PFSK-1 (cell line): ENCODE results near the gene CDC42BPB.

ENCODE experiments used
- FOXP2 ChIP-seq: optimal IDR thresholded peaks from 2 replicates; pipeline ENCODE3; 2011; ENCODE audit warnings: borderline replicate concordance, control low read depth, inconsistent platforms; ENCODE audit not compliant: insufficient read depth; ENCODE audit errors: extremely low read length, extremely low read depth
- POLR2AphosphoS5 ChIP-seq: IDR thresholded peaks from 2 replicates; pipeline ENCODE4 v1.6.1; 2012; ENCODE audit warnings: low read depth, mild to moderate bottlenecking, control low read depth, low read length, moderate library complexity
- SIN3A ChIP-seq: IDR thresholded peaks from 2 replicates; pipeline ENCODE4 v1.6.1; 2012; ENCODE audit warnings: mild to moderate bottlenecking, low read length, moderate library complexity, borderline replicate concordance; ENCODE audit not compliant: insufficient read depth
- TAF1 ChIP-seq: IDR thresholded peaks from 2 replicates; pipeline ENCODE4 v1.6.1; 2012; ENCODE audit warnings: low read length, control low read depth, borderline replicate concordance; ENCODE audit not compliant: insufficient read depth
- TF ChIP-seq, protein P1 (sequence below), 2 experiments: IDR thresholded peaks; 2 replicates each; pipeline versions ENCODE4 v1.6.1 to v1.8.0; 2011 to 2012; ENCODE audit warnings: low read depth in 2 of 2, low read length in 2 of 2, control low read depth in 1 of 2, inconsistent platforms in 1 of 2, mild to moderate bottlenecking in 1 of 2, moderate library complexity in 1 of 2; ENCODE audit not compliant: insufficient read depth in 1 of 2

CDC42BPB gene

DNA sequence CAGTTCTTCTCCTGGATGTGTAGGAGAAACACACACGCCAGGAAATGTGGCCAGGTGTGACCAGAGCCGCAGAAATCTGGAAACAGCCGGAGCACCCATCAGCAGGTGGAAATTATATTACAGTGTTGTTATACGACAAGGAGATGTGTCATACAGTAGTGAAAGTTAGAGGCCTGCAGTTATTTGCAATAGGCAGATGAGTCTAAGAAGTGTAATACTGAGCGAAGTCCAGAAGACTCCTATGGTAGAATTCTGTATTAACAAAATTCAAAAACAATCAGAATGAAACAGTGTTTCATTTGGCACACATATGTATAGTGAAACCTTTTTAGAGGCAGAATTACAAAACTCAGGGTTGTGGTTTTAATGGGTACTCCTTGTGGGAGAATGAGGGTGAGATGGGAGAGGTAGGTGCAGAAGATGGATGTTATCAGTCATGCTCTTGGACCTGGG lies 174.2 kb downstream of the CDC42BPB start:
- TF ChIP-seq, protein P1, sequence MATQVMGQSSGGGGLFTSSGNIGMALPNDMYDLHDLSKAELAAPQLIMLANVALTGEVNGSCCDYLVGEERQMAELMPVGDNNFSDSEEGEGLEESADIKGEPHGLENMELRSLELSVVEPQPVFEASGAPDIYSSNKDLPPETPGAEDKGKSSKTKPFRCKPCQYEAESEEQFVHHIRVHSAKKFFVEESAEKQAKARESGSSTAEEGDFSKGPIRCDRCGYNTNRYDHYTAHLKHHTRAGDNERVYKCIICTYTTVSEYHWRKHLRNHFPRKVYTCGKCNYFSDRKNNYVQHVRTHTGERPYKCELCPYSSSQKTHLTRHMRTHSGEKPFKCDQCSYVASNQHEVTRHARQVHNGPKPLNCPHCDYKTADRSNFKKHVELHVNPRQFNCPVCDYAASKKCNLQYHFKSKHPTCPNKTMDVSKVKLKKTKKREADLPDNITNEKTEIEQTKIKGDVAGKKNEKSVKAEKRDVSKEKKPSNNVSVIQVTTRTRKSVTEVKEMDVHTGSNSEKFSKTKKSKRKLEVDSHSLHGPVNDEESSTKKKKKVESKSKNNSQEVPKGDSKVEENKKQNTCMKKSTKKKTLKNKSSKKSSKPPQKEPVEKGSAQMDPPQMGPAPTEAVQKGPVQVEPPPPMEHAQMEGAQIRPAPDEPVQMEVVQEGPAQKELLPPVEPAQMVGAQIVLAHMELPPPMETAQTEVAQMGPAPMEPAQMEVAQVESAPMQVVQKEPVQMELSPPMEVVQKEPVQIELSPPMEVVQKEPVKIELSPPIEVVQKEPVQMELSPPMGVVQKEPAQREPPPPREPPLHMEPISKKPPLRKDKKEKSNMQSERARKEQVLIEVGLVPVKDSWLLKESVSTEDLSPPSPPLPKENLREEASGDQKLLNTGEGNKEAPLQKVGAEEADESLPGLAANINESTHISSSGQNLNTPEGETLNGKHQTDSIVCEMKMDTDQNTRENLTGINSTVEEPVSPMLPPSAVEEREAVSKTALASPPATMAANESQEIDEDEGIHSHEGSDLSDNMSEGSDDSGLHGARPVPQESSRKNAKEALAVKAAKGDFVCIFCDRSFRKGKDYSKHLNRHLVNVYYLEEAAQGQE (IDR thresholded peaks at IDR 0.05; ENCODE audit: insufficient read depth in 1 of 2, low read depth in 2 of 2, low read length in 2 of 2): no peak
- TF ChIP-seq SIN3A: no peak
- TF ChIP-seq POLR2AphosphoS5: no peak
- TF ChIP-seq TAF1: no peak
- TF ChIP-seq FOXP2: no peak
